NCI-H2196 treated with DMSO at 0.1 percent for 48 hours (cell line): ENCODE results near the gene GGTLC1.

Experiments used
- DNase-seq: peaks from one replicate; lab custom pipeline; 2025; ENCODE audit not compliant: unreplicated experiment; lab: John Stamatoyannopoulos, UW

Gene GGTLC1

DNA sequence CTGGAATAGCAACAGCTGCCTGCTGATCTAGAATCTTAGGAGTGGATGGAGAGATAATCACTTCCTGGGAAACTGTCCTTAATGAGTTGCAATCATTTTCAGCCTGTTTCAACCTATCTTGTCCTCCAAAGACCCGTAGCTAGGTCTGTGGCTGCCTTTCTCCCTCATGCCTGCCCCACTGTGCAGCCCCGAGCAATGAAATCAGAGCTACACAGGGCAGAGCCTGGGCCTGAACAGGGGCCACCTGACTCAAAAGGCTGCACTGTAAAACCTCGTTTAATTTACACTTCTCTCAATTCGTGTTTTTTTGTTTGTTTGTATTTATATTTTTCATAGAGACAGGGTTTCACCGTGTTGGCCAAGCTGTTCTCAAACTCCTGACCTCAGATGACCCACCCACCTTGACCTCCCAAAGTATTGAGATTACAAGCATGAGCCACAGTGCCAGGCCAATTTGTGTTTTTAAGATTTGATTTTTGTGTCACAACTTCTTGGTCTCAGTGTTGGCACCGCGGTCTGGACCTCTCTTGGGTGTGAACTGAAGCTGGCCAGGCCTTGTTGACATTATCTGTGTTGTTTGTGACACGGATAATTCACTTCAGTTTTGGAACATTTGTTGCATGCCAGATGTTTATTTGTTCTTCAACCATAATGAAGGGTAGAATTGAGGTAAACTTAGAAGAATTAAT lies 21.5 kb downstream of the GGTLC1 start:
- no peak for DNase-seq

- no peak for DNase-seq
These were observed 22.3 kb downstream of the GGTLC1 start for GRCh38 chr20:23966298-23966697.

DNA sequence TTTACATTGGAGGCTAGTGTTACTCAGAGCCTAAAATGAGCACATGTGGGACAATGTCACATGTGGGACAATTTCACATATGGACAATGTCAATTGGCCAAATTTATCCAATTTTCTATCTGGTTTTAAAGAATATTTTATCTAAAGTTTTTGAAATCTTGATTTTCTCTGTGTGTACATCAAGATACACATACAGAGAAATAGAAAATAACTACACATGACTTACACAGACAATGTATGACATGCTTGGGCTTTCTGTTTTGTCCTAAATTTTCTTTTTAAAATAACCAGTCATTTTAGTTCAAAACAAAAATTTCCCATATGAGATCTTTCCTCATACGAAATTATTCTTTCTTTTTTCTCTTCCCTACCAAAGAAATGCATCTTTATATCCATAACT lies 24.6 kb downstream of the GGTLC1 start:
- no peak for DNase-seq

- DNase-seq, result no peak
These were observed 26.3 kb downstream of the GGTLC1 start for GRCh38 chr20:23962272-23962671.

- no peak for DNase-seq
These were observed 29.5 kb downstream of the GGTLC1 start for GRCh38 chr20:23959054-23959453.

DNA sequence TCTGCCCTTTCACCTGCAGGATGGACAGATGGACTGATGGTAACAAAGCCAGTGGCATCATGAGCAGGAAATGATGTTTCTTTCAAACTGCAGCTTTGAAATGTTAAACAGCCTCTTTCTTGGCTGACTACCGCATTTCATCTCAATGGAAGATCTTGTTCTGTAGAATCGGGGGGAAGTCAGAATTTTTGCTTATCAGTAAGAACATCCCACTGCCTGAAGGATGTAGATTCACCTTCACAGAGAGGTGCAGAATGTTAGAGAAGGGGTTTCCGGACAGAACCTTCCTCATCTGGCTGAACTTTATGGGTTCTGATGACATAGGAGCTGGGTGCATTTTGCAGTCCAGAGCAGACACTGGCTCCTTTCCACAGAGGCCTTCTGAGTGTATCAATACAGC lies 32.7 kb downstream of the GGTLC1 start:
- DNase-seq, result no peak

DNA sequence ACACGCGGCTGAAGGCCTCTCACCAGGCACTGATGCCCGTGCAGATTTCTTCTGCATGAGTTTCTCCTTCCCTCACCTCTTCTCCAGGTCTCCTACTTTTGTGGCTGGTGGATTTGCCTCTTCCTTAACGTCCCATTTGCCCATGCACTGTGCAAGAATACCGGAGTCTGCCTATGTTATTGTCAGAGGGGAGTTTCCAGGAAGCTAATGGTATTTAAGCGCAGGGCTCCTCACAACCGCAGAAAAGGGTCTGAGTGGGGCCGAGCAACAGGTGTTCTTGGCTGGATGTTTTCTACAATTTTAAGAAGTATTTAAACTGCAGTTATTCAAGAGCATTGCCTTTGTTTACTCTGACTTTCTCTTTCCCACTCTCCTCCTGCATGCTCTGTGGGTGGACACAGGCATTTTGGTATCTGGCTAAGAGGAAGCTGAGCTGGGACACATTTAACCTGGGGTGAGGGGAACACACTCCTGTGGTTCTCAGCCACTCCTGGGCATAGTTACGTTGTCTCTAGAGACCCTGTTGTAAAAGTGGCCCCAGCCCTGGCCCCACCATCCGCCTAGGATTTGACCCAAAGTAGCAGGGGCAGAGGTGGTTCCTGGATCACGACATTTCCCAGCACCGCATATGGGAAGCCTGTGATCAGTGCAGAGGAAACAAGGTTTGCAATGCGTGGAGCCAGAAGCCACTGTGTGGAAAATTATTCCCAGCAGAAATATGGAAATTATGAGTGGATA lies 34.4 kb downstream of the GGTLC1 start:
- DNase-seq, result no peak

DNA sequence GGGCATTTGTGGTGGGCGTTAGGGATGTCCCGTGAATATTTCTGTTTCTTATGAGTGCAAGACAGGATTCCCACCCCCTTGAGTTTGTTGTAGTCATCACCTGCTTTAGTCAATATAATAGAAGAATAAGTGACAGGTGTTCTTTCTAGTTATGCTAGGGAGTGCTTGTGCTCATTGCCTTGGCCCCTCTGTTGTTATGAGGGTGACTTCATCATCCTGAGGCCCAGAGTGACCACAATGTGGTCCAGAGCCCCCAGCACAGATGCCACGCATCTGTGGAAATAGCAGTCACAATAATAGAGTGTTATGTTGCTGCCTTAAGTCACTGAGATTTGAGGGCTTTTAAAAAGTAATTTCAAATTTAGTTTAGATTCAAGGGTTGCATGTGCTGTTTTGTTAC lies 42.4 kb downstream of the GGTLC1 start:
- DNase-seq, result no peak

DNA sequence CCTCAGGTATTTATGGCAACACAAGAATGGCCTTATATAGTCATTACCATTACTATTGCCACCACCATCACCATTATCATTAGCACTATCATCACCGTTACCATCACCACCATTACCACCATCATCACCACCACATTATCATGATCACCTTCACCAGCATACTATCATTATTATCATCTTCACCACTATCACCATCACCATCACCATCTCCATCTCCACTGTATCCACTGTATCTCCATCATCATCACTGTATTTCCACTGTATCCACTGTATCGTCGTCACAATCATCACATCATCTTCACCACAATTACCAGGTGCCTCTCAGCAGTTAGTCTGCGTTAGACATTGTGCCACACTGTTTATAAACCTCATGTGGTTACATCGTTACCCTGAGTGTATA lies 45.3 kb downstream of the GGTLC1 start:
- no peak for DNase-seq

DNA sequence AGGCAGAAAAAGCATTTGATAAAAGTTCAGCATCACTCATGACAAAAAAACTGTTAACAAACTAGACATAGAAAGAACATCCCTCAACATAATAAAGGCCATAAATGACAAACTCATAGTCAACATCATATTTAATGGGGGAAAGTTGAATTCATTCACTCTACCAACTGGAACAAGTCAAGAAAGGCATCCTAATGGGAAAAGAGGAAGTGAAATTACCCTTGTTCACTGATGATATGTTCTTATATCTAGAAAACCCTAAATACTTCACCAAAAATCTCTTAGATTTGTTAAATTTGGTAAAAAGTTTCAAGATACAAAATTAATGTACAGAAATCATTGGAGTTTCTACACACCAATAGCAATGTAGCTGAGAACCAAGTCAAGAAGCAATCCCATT lies 48.9 kb downstream of the GGTLC1 start:
- no peak for DNase-seq

DNA sequence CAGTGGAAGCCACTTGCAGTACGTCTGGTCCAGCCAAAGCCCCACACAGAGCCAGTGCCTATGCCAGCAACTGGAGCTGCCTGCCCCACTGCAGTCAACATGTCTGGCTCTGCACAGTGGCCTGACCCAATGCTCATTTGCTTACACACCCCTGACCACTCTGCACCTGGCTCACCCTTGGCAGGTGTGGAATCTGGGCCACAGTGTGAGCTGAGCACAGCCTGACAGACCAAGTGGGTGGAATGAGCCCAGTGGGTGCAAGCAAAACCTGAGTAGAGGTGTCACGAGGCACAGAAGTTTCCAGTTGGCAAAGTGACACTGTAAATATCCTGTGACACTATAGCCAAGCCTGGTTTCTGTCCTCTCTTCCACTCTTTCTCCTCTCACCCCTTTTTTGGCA lies 49.5 kb downstream of the GGTLC1 start:
- DNase-seq, result no peak

- DNase-seq, result no peak
These were observed 50.5 kb downstream of the GGTLC1 start for GRCh38 chr20:23938118-23938438.

- peak; percentile 2 for DNase-seq
These were observed 51.1 kb downstream of the GGTLC1 start for GRCh38 chr20:23937303-23938117.
